GM12864 (cell line): ENCODE data around the gene HSDL2.

ENCODE experiments used
- DNase-seq: peaks from one replicate; pipeline ENCODE4 v3.0.0-alpha.2; 2011; ENCODE audit warnings: low read depth
- H3K4me3 ChIP-seq: 2 replicates; pipeline ENCODE4 v1.5.1; 2011; ENCODE audit warnings: mild to moderate bottlenecking, low read depth, low read length, control low read depth
- CTCF ChIP-seq: IDR thresholded peaks from 2 replicates; pipeline ENCODE4 v1.5.1; 2011; ENCODE audit warnings: low read depth, mild to moderate bottlenecking, moderate library complexity, low read length, control low read depth, inconsistent platforms; ENCODE audit errors: missing control alignments

The HSDL2 gene

GRCh38 chr9:112380102-112380824 is at the start of gene HSDL2:
Gene HSDL2 (plus strand): TSS chr9:112380108. CDS start chr9:112380164, 56 bp downstream.
- no peak for DNase-seq

DNA sequence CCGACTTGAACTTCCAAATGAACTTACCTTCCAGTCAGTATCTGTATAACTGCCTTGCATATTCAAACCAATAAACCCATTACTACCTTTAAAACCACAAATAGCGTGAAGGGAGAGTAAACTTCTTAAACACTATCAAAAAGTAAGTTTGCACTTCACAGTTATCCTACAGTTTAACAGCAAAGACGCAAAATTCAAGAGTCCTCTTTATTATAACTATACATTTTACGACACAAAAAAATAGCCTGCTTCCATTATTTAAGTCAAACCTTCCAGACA is 48.3 kb upstream of the HSDL2 start:
- H3K4me3 ChIP-seq = peak overlapping the region; percentile 97
- TF ChIP-seq CTCF = no peak
- no peak for DNase-seq

More at GRCh38 chr9:112380102-112380824, at the start of gene HSDL2:
- peak within 1 kb of the TSS; percentile 62 for H3K4me3 ChIP-seq
- TF ChIP-seq CTCF = no peak

DNA sequence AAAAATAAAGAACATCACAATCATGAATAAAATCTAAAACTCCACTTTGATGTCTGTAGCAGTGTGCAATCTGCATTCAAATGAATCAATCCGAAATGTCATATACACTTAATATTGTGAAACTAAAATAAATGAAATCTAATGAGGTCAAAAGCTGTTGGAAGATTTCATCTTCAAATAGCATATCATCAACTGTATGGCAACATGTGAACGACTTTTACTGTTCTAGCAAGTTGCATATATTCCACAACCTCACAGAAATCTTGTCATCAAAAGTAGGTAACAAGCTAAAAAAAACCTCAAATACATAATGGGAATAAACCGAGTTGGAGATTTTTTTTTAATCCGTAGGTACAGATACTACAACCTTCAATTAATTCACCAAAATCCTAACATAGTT is 47.7 kb upstream of the HSDL2 start:
- H3K4me3 ChIP-seq = peak overlapping the region; percentile 97
- DNase-seq = no peak
- TF ChIP-seq CTCF = no peak

DNA sequence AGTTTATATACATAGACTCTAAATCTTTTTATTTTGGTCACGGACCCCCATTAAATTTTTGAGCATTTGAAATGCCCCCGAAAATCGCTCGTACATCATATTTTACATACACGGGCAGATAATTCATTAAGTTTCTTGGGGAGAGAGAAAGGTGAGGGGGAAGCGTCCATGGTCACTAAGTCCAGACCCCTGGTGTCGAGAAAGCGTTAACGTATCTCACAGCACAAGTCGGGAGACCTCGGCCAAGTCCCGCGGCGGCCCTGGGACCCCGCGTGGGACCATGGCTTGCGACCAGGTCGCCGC is 47.3 kb upstream of the HSDL2 start:
- TF ChIP-seq CTCF = no peak
- peak overlapping the region; percentile 97 for H3K4me3 ChIP-seq
- DNase-seq = no peak

DNA sequence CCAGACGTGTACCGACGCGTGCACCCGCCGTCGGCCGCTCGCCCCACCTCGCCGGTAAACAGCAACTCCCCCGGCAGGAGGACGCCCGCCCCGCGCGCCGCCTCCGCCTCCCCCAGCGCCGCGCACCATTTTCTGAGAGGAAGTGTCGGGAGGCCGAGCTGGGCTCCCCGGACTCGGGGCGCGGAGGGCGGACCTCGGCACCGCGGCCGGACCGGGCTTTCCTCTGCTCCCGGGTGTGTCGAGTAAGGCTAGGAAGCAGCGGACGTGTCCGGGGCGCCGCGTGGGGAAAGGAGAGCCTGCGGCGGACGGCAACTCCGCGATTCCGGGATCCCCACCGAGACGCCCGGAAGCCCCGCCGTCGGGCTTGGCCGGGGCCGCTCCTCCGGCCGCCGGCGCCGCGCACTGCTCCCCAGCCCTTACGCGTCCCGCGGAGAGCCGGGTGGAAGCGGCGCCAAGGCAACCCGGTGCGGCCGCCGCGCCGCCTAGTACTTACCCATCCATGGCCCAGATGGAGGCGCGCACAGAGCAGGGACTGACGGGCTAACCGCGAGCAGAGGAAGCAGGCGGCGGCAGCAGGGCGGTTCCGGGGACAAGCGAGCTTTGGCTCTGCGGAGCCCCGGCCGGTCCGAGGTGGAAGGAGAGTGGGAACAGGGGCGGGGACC is 46.8 kb upstream of the HSDL2 start, which contains the start of gene PTBP3:
PTBP3 (minus strand) TSS at position 643 of the 662 bp plus-strand sequence. CDS start 35,754 bp downstream, outside the sequence.
- peak within 1 kb of the TSS; percentile 97 for H3K4me3 ChIP-seq
- DNase-seq = no peak
- no peak for TF ChIP-seq CTCF

- TF ChIP-seq CTCF = peak; percentile 48
- peak overlapping the region; percentile 97 for H3K4me3 ChIP-seq
- DNase-seq = peak; percentile 75
Observed at GRCh38 chr9:112333639-112334431, 46.1 kb upstream of the HSDL2 start.
